ENCODE results near the gene PPEF1.

PPEF1 gene

GRCh38 chrX:18799911-18800310, 92.5 kb downstream of the PPEF1 start:
- peak; percentile 14 for FAIRE-seq

- FAIRE-seq, result no peak
Measured at GRCh38 chrX:18809641-18810040, 102.2 kb downstream of the PPEF1 start.

GRCh38 chrX:18810416-18810815, 103.0 kb downstream of the PPEF1 start:
- peak; percentile 76 for FAIRE-seq

- no peak for FAIRE-seq
Measured at GRCh38 chrX:18825375-18825774, 117.9 kb downstream of the PPEF1 start.

GRCh38 chrX:18828832-18829404, 121.5 kb downstream of the PPEF1 start:
- no peak for FAIRE-seq

GRCh38 chrX:18833071-18833731, 125.8 kb downstream of the PPEF1 start:
- no peak for FAIRE-seq

GRCh38 chrX:18847901-18848300, 140.5 kb downstream of the PPEF1 start:
- peak; percentile 49 for FAIRE-seq

GRCh38 chrX:18855919-18856644, 148.6 kb downstream of the PPEF1 start:
- FAIRE-seq, result no peak

- FAIRE-seq, result no peak
Measured at GRCh38 chrX:18856645-18856997, 149.2 kb downstream of the PPEF1 start.

- no peak for FAIRE-seq
Measured at GRCh38 chrX:18861511-18861910, 154.1 kb downstream of the PPEF1 start.

- FAIRE-seq, result no peak
Measured at GRCh38 chrX:18864390-18864920, 157.0 kb downstream of the PPEF1 start.

- FAIRE-seq, result no peak
Measured at GRCh38 chrX:18871161-18871890, 163.9 kb downstream of the PPEF1 start.

- FAIRE-seq, result no peak
Measured at GRCh38 chrX:18871970-18872369, 164.5 kb downstream of the PPEF1 start.

GRCh38 chrX:18872621-18873020, 165.2 kb downstream of the PPEF1 start:
- FAIRE-seq, result no peak

GRCh38 chrX:18873189-18873791, 165.8 kb downstream of the PPEF1 start:
- FAIRE-seq, result no peak

GRCh38 chrX:18873836-18874235, 166.4 kb downstream of the PPEF1 start:
- no peak for FAIRE-seq

- no peak for FAIRE-seq
Measured at GRCh38 chrX:18874560-18875255, 167.3 kb downstream of the PPEF1 start.

- no peak for FAIRE-seq
Measured at GRCh38 chrX:18875256-18875878, 167.9 kb downstream of the PPEF1 start.

GRCh38 chrX:18877469-18877868, 170.0 kb downstream of the PPEF1 start:
- no peak for FAIRE-seq
